HS-5 (cell line): ENCODE results near the gene DYNC1LI2.

Source experiments
- DNase-seq: peaks from one replicate; pipeline ENCODE4 v3.0.0-alpha.2; 2012; ENCODE audit warnings: low read depth

Gene DYNC1LI2

DNA sequence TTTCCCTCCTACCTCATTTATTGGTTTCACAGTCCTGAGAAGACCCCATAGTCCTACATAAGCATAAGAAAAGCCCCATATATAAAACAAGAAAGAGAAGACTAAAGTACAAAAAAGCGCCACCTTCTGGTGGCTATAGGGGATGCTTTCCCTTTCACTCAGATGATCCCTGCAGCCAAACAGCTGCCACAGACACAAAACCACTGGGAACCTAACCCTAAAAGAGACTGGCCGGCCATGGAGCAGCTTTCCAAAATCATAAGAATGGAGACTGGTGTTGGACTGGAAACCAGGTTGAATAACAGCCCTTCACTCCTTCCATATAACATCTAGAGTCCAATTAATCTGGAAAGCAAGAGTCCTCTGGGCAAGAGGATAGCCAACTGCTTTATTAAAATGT is 11.4 kb downstream of the DYNC1LI2 start:
- no peak for DNase-seq

DNA sequence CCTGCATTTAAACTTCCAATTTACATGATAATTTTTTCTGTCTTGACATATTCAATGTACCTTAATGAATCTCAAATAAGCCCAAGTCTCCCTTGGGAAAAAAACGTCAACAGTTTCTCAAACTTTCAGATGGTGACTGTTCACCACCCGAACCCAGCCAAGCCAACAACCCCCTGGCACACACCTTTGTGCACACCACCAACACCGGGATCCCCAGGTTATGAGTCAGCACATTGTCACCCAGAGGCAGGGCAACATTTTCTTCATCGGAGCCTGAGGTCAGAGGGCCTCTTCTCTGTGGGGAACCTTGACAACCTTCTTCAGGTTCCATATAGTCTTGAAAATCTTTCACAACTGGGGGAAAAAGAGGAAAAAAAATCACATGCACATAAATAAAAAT is 15.5 kb downstream of the DYNC1LI2 start:
- DNase-seq, result no peak

DNA sequence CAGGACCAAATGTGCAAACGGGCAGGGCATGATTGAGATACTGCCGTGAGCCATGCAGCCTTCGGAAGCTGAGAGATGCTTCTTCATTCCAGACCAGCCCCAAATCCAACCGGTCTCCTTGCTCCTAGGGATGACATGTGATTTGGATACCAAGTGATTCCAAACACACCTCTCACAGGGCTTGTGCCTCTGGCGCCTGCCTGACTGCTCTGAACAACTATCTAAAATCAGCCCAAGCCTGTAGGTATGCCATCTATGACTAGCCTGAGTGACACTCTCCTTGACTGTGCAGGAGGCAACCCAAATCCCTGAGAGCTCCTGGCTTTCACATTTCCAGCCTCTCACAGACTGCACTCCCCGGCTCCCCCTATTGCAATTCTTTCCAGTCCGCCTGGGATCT is 20.3 kb downstream of the DYNC1LI2 start:
- DNase-seq, result no peak

DNA sequence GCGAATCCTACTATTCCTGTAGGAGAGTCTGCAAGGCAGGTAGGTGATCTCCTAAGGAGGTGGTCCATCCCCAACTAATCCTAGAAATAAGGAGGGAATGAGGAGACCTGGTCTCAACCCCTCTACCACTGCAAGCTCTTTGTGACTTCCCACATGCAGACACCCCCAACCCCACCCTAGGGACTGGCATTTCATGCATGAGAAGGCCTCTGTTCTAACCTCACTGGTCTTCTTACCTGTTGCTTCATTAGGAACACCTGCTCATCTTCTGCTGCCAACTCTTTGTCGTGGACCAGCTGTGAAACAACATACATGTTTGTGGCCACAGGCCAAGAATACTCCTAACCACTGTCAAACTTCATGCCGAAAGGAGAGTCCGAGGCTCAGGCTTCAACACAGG is 22.6 kb downstream of the DYNC1LI2 start:
- DNase-seq, result no peak

DNA sequence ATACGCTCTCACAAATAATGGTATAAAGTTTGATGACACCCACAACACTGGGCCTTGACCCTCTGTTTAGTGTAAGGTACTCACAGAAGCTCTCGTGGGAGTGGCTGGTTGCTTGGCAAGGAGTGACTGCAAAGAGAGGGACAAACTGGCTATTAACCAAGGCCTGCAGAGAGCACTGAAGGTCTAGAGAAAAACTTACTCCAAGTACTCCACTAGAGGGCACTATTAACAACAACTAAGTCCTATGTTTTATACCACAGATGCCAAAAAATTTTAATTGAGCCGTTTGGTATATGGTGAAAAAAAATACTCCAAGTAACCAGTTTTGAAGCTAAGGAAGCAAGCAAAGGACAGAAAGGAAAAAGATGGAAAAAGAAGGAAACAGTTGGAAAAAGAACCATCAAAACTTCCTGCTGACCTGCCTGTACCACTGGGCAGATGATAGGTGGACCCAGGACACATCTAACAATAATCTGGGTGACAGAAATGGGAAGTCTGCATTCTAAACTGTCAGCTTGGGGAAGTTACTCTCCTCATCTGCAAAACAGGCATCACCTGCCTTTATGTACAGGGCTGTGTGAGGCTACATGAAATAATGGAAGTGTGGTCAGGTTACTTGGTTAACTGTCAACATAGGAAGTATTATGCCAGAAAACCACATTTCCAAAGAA is 23.2 kb downstream of the DYNC1LI2 start:
- DNase-seq, result no peak

DNA sequence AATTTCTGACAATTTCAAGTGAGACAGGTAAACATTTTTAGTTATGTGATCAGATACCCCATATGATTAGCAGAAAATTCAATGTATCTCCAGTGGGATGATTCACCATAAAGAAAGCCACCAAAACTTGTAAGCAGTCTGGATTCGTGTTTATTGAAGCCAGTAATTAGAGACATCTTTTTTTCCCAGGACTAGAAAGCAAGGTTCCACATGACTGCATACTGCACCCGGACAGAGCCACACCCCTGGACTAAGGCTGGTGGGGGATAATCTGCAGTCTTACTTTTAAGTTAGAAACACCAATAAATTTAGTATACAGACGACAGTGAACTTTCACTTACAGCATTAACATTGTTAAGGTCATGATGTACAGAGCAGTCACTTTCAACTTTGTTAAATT is 30.6 kb downstream of the DYNC1LI2 start:
- DNase-seq, result no peak

DNA sequence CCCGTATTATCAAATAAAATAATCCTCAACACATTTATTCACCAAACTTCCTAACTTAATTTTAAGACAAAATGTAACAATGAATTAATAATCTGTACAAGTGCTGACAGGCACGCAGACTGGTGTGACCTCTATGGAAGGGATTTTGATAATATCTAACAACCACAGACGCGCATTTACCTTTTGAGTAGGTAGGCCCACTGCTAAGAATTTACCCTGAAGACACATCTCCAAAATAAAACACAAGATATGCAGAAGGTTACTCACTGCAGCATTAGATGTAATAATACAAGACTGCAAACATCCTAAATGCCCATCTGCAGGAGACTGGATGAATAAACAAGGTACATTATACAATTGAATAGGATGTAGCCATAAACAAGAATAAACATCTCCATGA is 32.2 kb downstream of the DYNC1LI2 start:
- no peak for DNase-seq

DNA sequence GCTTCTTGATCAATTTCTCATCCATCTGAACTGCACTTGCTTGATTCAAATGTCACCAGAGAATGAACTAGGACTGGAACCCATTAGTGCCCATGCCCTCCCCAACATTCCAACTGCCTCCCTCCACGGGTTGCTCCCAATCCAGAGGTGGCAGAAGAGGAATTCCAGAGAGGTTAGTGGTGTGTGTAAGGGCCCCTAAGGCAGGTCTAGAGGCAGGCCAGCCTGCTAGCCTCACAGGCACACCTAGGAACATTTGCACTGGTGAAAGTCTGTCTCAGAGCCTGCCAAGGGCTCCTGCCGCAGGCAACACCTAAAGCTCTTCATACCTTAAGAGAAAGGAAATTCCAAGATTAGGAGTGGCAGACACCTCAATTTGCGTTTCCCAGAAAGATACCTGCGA is 33.6 kb downstream of the DYNC1LI2 start:
- no peak for DNase-seq

DNA sequence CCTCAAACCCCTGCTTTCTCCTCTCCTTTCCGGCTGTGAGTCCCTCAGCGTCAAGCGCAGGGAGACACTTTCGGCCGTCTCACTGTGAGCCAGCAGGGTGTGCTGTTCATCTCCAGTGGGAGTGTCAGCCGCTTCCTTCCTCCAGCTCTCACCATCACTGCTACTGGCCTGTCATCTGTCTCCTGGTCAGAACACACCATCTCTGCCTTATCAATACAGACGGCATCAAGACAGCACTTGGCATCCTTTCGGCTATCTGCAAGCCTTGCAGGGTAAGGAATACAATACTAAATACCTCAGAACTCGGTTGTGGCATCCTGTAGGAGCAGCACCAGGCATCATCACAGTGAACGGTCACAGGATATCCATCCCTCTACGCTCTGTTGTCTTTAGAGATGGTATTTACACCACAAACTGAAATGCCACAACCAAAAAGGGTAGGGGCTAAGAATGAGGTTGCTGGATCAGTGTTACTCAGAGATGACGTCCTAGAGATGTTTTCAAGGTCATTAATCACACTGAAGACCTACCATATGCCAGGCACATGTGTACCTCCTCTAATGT is 34.2 kb downstream of the DYNC1LI2 start:
- DNase-seq, result no peak

DNA sequence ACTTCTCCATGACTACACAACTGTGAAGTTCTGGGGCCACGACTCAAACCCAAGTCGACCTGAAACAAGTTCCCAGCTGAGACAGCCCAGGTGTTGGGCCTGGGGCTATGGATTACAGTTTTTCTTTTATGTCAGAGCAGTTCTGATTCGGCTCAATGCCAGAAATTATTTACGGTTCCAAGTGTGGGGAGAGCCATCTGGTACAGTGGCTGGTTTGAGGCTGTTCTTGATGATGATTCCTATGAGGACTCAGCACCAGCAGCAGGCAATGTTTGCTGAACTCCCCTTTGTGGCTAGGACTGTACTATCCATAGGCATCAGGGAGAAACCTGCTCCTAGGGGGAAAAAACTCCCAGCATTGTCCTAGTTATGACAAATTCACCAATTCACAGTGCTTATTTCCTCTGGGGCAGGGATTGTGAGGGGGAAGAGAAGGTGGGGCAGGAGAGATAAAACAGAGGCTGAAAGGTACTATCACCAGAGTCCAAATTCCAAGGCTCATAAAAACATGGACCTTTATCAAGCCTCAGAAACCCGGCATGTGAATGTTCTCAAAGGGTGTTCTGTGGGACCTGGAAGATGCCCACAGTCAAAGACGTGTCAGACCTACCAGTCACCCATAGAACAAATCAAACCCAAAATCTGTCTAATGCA is 36.6 kb downstream of the DYNC1LI2 start:
- no peak for DNase-seq

DNA sequence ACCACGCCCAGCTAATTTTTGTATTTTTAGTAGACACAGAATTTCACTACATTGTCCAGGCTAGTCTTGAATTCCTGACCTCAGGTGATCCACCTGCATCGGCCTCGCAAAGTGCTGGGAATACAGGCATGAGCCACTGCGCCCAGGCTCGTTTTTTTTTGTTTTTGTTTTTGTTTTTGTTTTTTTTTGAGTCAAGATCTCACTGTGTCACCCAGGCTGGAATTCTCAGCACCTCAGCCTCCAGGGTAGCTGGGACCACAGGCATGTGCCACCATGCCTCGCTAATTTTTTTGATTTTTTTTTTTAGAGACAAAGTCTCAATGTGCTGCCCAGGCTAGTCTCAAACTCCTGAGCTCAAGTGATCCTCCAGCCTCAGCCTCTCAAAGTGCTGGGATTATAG is 37.3 kb downstream of the DYNC1LI2 start:
- DNase-seq, result no peak

DNA sequence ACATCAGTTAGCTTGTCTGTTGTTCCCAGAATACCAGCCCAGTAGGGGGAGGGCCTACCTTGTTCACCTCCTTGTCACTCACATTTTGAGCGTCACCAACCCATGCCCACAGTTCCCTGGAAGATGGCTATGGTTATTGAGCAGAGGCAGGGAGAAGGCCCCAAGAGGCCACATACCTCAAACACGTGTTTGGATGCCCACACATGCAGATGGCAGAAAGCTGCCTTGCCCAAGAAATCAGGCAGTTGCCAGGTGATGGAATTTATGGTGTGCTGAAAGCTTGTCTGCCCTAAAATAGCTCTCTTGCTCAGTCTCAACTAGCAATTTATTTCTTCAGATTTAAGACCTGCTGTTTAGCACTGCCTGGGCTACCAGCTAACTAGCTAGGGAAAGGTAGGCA is 38.3 kb downstream of the DYNC1LI2 start:
- no peak for DNase-seq

DNA sequence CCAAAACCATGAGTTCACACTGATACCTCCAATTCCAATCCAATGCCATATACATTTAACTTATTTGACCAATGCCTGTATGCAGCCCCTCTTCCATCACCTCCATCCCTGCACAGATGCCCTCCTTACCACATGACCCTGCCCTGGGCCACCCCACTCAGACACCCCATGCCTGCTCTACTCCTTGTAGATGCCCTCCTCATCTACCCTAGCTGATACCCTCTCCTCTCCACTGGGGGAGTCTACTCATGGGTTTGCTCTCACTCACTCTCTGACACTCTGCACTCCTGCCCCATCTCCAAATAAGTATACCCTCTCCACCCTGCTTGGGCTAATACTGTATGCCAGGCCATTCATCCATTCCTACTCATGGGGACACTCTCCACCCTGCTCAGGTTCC is 38.9 kb downstream of the DYNC1LI2 start:
- DNase-seq, result no peak

DNA sequence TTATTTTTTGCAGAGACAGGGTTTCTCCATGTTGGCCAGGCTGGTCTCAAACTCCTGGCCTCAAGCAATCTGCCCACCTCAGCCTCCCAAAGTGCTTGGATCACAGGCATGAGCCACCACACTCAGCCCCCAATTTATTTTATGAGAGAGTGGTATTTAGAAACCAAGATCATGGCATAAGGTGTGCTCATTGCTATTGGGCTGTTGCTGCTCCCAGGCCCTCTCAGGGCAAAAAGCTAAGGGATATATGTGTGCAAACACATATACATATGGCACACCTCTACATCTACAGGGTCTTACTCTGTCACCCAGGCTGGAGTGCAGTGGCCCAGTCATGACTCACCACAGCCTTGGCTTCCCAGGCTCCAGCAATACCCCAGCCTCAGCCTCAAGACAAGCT is 39.8 kb downstream of the DYNC1LI2 start:
- no peak for DNase-seq

DNA sequence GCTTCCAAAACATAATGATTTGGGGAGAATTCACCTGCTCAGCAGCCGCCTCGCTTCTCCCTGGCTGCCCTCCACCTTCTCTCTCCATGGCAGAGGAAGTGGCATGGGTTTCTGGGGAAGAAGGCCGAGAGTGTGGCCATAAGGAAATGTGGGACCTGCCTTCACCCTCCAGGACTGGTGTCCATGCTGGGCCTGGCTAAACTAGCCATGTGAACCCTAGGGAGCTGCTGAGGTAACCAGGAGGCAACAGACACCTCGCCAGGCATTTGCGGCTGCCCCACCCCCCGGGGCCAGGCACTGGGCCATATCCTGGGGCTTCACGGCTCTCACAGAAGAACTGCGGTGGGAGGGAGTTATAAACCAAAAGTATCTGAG is 44.9 kb downstream of the DYNC1LI2 start:
- DNase-seq, result no peak

DNA sequence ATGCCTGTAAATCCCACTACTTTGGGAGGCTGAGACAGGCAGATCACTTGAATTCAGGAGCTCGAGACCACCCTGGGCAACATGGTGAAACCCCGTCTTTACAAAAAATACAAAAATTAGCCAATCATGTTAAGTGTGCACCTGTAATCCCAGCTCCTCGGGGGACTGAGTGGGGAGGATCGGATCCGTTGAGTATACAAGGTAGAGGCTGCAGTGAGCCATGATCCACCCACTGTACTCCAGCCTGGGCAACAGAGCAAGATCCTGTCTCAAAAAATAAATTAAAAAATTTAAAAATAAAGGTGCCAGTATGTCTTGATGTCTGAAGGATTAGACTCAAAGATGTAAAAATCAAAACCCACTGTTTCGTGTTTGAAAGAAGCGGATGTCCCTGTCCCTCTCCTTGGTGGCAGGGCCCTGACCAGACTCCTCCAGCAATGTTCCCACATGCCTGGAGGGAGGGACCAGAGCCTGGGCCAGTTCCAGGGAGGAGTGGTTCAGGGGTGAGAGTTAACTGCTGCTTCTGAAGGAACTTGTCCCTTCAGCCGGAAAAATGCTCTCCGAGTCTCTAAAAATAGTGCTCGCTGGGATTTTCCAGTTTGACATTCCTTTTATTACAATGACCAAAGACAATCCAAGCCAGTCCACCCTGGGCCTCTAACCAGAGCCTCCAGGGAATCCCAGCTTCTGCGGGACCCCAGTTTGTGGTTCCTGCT is 45.5 kb downstream of the DYNC1LI2 start:
- no peak for DNase-seq

DNA sequence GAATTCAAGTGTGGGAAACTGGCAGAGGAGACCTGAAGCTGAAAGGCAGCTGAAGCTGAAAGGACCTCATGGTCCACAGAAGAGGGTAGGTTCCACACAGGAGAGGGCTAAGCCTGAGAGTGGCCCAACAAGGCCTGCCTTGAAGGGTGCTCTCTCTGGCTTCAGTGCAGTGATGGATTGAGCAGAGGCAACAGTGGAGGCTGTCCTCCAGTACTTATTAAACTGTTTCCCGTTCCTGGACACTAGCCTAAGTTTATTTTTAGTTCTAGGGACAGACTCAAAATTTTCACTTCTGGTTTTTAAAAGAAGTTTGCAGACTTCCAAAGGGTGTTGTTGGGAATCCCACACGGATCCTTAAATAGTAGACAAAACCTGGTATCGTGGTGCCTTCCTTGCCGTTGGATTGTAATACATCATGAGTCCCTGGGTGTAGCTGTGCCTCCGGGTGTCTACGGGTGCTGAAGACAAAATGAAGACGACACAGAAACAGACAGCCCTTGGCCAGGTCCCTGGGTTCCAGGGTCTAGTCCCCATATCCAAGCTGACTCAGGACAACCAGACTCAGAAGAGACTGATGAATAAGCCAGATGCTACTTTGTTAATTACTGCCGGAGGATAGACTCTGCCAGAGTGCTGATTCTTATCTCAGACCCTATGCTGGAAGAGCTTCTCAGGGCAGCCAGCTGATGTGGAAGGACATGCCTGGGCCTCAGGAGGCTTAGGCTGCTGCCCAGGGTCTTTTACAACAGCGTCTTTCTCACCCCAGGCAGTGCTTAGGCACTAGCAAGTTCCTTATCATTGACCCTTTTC is 47.8 kb downstream of the DYNC1LI2 start:
- DNase-seq, result no peak

DNA sequence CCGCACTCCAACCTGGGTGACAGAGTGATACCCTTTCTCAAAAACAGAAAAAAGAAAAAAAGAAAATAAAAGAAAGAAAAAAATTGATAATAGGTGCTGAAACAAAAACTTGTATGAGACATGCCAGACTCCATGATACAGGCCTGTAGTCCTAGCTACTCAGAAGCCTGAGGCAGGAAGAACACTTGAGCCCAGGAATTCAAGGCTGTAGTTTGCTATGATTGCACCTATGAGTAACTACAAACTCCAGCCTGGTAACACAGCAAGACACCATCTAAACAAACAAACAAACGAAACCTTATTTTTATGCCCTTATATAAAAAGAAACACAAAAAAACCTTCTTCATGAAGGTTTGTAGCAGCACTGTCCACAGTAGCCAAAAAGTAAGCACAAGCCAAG is 49.9 kb downstream of the DYNC1LI2 start:
- no peak for DNase-seq

DNA sequence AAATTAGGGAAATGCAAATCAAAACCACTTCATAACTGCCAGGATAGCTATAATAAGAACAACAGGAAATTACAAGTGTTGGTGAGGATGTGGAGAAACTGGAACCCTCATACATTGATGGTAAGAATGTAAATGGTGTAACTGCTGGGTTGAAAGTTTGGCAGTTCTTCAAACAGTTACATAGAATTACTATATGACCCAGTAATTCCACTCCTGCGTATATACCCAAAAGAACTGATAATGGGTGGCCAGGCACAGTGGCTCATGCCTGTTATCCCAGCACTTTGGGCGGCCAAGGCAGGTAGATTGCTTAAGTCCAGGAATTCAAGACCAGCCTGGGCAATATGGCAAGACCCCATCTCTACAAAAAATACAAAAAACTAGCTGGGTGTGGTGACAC is 50.4 kb downstream of the DYNC1LI2 start:
- DNase-seq, result no peak

DNA sequence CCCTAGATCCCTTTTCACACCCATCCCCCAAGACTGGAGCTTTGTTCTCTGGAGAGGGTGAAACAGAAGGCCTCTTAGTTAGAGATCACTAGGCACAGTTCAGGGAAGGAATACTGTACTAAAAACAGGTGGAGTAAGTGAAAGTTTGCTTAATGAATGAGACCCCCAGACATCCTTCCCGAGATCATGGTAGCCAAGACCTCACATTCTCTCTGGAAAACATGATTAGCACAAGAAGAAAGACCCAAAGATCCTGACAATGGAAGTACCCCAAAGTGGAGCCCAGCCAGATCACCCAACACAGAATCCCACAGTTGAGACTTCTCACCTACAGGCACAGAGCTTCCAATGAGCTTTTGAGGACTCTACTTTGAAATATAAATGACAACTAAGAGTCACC is 51.5 kb downstream of the DYNC1LI2 start:
- DNase-seq, result no peak

DNA sequence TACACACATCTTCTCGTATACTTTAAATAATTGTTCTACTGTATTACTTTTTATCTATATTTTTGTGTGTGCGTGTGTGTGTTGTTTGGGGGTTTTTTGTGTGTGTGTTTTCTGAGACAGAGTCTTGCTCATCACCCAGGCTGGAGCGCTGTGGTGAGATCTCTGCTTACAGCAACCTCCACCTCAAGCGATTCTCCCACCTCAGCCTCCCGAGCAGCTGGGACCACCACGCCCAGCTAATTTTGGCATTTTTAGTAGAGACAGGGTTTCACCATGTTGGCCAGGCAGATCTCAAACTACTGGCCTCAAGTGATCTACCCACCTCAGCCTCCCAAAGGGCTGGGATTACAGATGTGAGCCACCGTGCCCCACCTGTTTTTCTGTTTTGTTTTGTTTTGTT is 53.4 kb downstream of the DYNC1LI2 start:
- DNase-seq, result no peak
